Measurements from ENCODE around the gene PPCDC. TPM values are rescaled to one million over a fixed set of nuclear protein-coding genes. Genes with fewer than 3 reads are reported as not detected.

Gene PPCDC
- total and polyA plus RNA-seq, 4 donors, result 12.8 to 23.8 (median 20.8) TPM

- 88 to 91% methylated on average over 7 of the region's 7 CpGs for WGBS, 2 donors
- H3K9ac ChIP-seq (ENCODE audit: insufficient read depth in 1 of 2, low read length in 2 of 2), result no peak overlapping the region
- no peak overlapping the region for H3K27ac ChIP-seq (ENCODE audit: low read depth in 1 of 2, low read length in 1 of 2)
- H3K4me3 ChIP-seq, result no peak overlapping the region
- H3K36me3 ChIP-seq (ENCODE audit: control insufficient read depth in 4 of 4, insufficient read depth in 4 of 4, low read length in 4 of 4), result no peaks in the 10 kb centered on the region
- no peak for ATAC-seq (ENCODE audit: insufficient read depth, low FRiP score)
- TF ChIP-seq, protein P1, sequence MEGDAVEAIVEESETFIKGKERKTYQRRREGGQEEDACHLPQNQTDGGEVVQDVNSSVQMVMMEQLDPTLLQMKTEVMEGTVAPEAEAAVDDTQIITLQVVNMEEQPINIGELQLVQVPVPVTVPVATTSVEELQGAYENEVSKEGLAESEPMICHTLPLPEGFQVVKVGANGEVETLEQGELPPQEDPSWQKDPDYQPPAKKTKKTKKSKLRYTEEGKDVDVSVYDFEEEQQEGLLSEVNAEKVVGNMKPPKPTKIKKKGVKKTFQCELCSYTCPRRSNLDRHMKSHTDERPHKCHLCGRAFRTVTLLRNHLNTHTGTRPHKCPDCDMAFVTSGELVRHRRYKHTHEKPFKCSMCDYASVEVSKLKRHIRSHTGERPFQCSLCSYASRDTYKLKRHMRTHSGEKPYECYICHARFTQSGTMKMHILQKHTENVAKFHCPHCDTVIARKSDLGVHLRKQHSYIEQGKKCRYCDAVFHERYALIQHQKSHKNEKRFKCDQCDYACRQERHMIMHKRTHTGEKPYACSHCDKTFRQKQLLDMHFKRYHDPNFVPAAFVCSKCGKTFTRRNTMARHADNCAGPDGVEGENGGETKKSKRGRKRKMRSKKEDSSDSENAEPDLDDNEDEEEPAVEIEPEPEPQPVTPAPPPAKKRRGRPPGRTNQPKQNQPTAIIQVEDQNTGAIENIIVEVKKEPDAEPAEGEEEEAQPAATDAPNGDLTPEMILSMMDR (IDR thresholded peaks at IDR 0.05; ENCODE audit: control extremely low read depth, extremely low read depth), result no peak
- H3K9me3 ChIP-seq (ENCODE audit: control insufficient read depth in 4 of 4, insufficient read depth in 3 of 4, low read length in 3 of 4), result no peaks in the 10 kb centered on the region
- peaks cover 0 to 2% (median 0%) of the 10 kb centered on the region in 5 donors for H3K4me1 ChIP-seq (ENCODE audit: control insufficient read depth in 5 of 5, insufficient read depth in 5 of 5, low read length in 5 of 5)
- H3K27me3 ChIP-seq (ENCODE audit: control insufficient read depth in 3 of 3, insufficient read depth in 3 of 3, low read length in 2 of 3), result no peaks in the 10 kb centered on the region
- no peak for DNase-seq
Measured at GRCh38 chr15:75097939-75098338, 74.5 kb downstream of the PPCDC start.

DNA sequence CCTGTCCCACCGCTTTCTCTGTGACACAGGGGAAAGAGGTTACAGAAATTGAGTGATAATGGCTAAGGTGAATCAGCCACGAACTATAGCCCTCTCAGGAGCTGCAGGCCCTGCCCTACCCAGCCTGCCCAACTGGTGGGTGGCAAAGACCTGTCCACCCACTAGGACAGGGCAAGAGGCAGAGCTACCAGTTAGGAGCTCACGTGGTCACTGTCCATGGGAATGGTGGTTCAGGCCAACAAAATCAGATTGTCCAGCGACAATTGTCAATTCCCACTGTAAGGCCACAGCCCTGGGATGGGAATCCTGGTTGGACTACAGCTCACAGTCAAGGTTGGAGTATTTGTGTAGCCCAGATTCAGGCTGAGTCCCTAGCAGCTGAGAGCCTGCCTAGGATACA, 75.0 kb downstream of the PPCDC start:
- Histone ChIP-seq H3K27ac (ENCODE audit: low read depth in 1 of 2, low read length in 1 of 2) (no peak overlapping the region), H3K4me1 (ENCODE audit: control insufficient read depth in 5 of 5, insufficient read depth in 5 of 5, low read length in 5 of 5) (peaks cover 0 to 2% (median 0%) of the 10 kb centered on the region in 5 donors), H3K9me3 (ENCODE audit: control insufficient read depth in 4 of 4, insufficient read depth in 3 of 4, low read length in 3 of 4) (no peaks in the 10 kb centered on the region), H3K27me3 (ENCODE audit: control insufficient read depth in 3 of 3, insufficient read depth in 3 of 3, low read length in 2 of 3) (no peaks in the 10 kb centered on the region), H3K9ac (ENCODE audit: insufficient read depth in 1 of 2, low read length in 2 of 2) (no peak overlapping the region), H3K4me3 (no peak overlapping the region), H3K36me3 (ENCODE audit: control insufficient read depth in 4 of 4, insufficient read depth in 4 of 4, low read length in 4 of 4) (no peaks in the 10 kb centered on the region)
- no peak for ATAC-seq (ENCODE audit: insufficient read depth, low FRiP score)
- 94 to 99% methylated on average over 4 of the region's 4 CpGs for WGBS, 2 donors
- TF ChIP-seq, protein P1 (IDR thresholded peaks at IDR 0.05; ENCODE audit: control extremely low read depth, extremely low read depth), result no peak
- DNase-seq, result no peak

Small RNA genes within 50 kb of the gene (small RNA-seq; reads per million reads assigned to genes)
- not detected for gene AC015720.1 (ENCODE audit: low replicate concordance)
- not detected for gene RF00019 (ENCODE audit: low replicate concordance)

Other genes starting within 250 kb of the PPCDC start
- gene CSK, start 241.5 kb upstream of the PPCDC start, total RNA-seq, result 10 to 100 TPM; 39.7 to 82.9 TPM
- 10 to 100 TPM; 40.9 to 99.1 TPM for gene CSK, start 241.5 kb upstream of the PPCDC start, polyA plus RNA-seq
- under 1 TPM in 1 of 2 donors, not detected in 1; 0.31 TPM for gene LMAN1L, start 210.8 kb upstream of the PPCDC start, total RNA-seq
- under 1 TPM in 1 of 2 donors, not detected in 1; 0.11 TPM for gene LMAN1L, start 210.8 kb upstream of the PPCDC start, polyA plus RNA-seq
- not detected for gene CPLX3, start 197.0 kb upstream of the PPCDC start, total RNA-seq
- gene CPLX3, start 197.0 kb upstream of the PPCDC start, polyA plus RNA-seq, result under 1 TPM; 0.10 to 0.13 TPM
- gene ULK3, start 180.4 kb upstream of the PPCDC start, total RNA-seq, result 10 to 100 TPM; 20.6 to 46.8 TPM
- gene ULK3, start 180.4 kb upstream of the PPCDC start, polyA plus RNA-seq, result 10 to 100 TPM; 30.6 to 54.5 TPM
- gene SCAMP2, start 150.2 kb upstream of the PPCDC start, total RNA-seq, result 100 to 1,000 TPM in 1 of 2 donors, 10 to 100 TPM in 1; 51.2 to 122 TPM
- 100 to 1,000 TPM in 1 of 2 donors, 10 to 100 TPM in 1; 62.7 to 103 TPM for gene SCAMP2, start 150.2 kb upstream of the PPCDC start, polyA plus RNA-seq
- gene MPI, start 133.5 kb upstream of the PPCDC start, total RNA-seq, result 10 to 100 TPM; 28.5 to 42.4 TPM
- 10 to 100 TPM; 13.7 to 31.7 TPM for gene MPI, start 133.5 kb upstream of the PPCDC start, polyA plus RNA-seq
- gene FAM219B, start 116.7 kb upstream of the PPCDC start, total RNA-seq, result 10 to 100 TPM; 49.7 to 88.4 TPM
- 10 to 100 TPM; 32.4 to 35.3 TPM for gene FAM219B, start 116.7 kb upstream of the PPCDC start, polyA plus RNA-seq
- gene COX5A, start 85.5 kb upstream of the PPCDC start, total RNA-seq, result 100 to 1,000 TPM in 1 of 2 donors, 10 to 100 TPM in 1; 70.7 to 163 TPM
- 100 to 1,000 TPM; 233 to 301 TPM for gene COX5A, start 85.5 kb upstream of the PPCDC start, polyA plus RNA-seq
- gene RPP25, start 66.8 kb upstream of the PPCDC start, total RNA-seq, result 10 to 100 TPM in 1 of 2 donors, 1 to 10 TPM in 1; 3.8 to 15.2 TPM
- gene RPP25, start 66.8 kb upstream of the PPCDC start, polyA plus RNA-seq, result 10 to 100 TPM in 1 of 2 donors, 1 to 10 TPM in 1; 10.0 to 15.7 TPM
- gene SCAMP5, start 28.0 kb upstream of the PPCDC start, total RNA-seq, result 1 to 10 TPM; 3.8 to 4.8 TPM
- 1 to 10 TPM in 1 of 2 donors, under 1 TPM in 1; 0.94 to 9.5 TPM for gene SCAMP5, start 28.0 kb upstream of the PPCDC start, polyA plus RNA-seq
- gene C15orf39, start 178.3 kb downstream of the PPCDC start, total RNA-seq, result 10 to 100 TPM; 16.8 to 57.7 TPM
- gene C15orf39, start 178.3 kb downstream of the PPCDC start, polyA plus RNA-seq, result 10 to 100 TPM; 13.1 to 34.4 TPM
- gene GOLGA6C, start 234.7 kb downstream of the PPCDC start, total RNA-seq, result not detected
- under 1 TPM in 1 of 2 donors, not detected in 1; 0.01 TPM for gene GOLGA6C, start 234.7 kb downstream of the PPCDC start, polyA plus RNA-seq

Data from lung (tissue), 13 donors.